Lower lobe of right lung (tissue), 2 donors: ENCODE measurements around the gene PHF12. TPM values are rescaled to one million over a fixed set of nuclear protein-coding genes. Genes with fewer than 3 reads are reported as not detected.

Source experiments
- ATAC-seq, 2 donors: fragments of 200-7000 bp; cut with Tn5 transposase; one replicate each; pipeline ENCODE4 v1.9.1; 2020 to 2022; ENCODE audit warnings: mild to moderate bottlenecking in 2 of 2, moderate library complexity in 2 of 2
- DNase-seq: peaks from one replicate; pipeline ENCODE4 v3.0.0-alpha.2; 2020
- H3K27ac ChIP-seq: fragments of 200-600 bp; one replicate; pipeline ENCODE4 v1.8.0; 2022
- H3K27me3 ChIP-seq: fragments of 200-600 bp; one replicate; pipeline ENCODE4 v1.8.0; 2022; ENCODE audit warnings: low read depth
- H3K36me3 ChIP-seq: fragments of 200-600 bp; one replicate; pipeline ENCODE4 v1.8.0; 2022; ENCODE audit warnings: mild to moderate bottlenecking
- H3K4me1 ChIP-seq: fragments of 200-600 bp; one replicate; pipeline ENCODE4 v1.8.0; 2022
- H3K4me3 ChIP-seq: fragments of 200-600 bp; one replicate; pipeline ENCODE4 v1.8.0; 2022; ENCODE audit warnings: mild to moderate bottlenecking
- H3K9me3 ChIP-seq: fragments of 200-600 bp; one replicate; pipeline ENCODE4 v1.8.0; 2022
- intact Hi-C: fragments of 100-400 bp; cut with DNase I; formaldehyde crosslinking; loops from one replicate; pipeline ENCODE4 v1.11.0; 2022
- total RNA-seq: library from RNA; stranded (reverse); fragmentation: NEBNext Ultra II Directional; extraction: Animal tissue kit (Norgen Biotek cat#: 25700); gene quantifications from one replicate; pipeline ENCODE4 v1.2.1, GENCODE V29; 2021
- TF ChIP-seq, protein P1 (sequence below): fragments of 200-600 bp; IDR thresholded peaks from one replicate; pipeline ENCODE4 v1.8.0; 2022; ENCODE audit warnings: antibody characterized with exemption, mild to moderate bottlenecking
- donor health status: DM: no; HTN: yes; CAD: no; lungs with severe emphysema.

PHF12 gene
- total RNA-seq, 1 donor from 2014 or later, result 36.2 TPM

DNA sequence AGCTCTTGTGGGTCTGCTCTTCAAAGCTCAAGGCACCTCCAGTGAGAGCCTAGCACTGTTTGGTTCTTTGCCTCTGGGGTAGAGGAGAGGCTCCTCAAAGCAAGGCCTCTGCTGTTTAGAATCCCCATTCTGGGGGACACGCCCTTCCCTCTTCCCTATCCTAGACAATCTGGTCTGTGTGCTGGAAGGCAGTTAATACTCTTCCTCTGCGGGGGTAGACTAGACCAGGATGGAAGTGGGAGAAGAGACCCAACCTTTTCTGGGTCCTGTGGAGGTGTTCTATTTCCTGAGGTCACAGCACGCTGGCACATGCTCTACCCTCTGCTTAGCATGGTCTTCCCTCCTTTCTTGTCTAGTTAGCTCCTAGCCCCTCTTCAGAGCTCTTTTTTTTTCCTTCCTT is 88.8 kb downstream of the PHF12 start:
- Histone ChIP-seq H3K27ac (no peak overlapping the region), H3K4me1 (peaks cover 5% of the 10 kb centered on the region), H3K27me3 (no peaks in the 10 kb centered on the region), H3K9me3 (no peaks in the 10 kb centered on the region), H3K36me3 (peaks cover 38% of the 10 kb centered on the region), H3K4me3 (no peak overlapping the region)
- intact Hi-C loops, result no loop called here
- no peak for DNase-seq
- ATAC-seq, result no peak
- TF ChIP-seq, protein P1, sequence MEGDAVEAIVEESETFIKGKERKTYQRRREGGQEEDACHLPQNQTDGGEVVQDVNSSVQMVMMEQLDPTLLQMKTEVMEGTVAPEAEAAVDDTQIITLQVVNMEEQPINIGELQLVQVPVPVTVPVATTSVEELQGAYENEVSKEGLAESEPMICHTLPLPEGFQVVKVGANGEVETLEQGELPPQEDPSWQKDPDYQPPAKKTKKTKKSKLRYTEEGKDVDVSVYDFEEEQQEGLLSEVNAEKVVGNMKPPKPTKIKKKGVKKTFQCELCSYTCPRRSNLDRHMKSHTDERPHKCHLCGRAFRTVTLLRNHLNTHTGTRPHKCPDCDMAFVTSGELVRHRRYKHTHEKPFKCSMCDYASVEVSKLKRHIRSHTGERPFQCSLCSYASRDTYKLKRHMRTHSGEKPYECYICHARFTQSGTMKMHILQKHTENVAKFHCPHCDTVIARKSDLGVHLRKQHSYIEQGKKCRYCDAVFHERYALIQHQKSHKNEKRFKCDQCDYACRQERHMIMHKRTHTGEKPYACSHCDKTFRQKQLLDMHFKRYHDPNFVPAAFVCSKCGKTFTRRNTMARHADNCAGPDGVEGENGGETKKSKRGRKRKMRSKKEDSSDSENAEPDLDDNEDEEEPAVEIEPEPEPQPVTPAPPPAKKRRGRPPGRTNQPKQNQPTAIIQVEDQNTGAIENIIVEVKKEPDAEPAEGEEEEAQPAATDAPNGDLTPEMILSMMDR, result no peak

DNA sequence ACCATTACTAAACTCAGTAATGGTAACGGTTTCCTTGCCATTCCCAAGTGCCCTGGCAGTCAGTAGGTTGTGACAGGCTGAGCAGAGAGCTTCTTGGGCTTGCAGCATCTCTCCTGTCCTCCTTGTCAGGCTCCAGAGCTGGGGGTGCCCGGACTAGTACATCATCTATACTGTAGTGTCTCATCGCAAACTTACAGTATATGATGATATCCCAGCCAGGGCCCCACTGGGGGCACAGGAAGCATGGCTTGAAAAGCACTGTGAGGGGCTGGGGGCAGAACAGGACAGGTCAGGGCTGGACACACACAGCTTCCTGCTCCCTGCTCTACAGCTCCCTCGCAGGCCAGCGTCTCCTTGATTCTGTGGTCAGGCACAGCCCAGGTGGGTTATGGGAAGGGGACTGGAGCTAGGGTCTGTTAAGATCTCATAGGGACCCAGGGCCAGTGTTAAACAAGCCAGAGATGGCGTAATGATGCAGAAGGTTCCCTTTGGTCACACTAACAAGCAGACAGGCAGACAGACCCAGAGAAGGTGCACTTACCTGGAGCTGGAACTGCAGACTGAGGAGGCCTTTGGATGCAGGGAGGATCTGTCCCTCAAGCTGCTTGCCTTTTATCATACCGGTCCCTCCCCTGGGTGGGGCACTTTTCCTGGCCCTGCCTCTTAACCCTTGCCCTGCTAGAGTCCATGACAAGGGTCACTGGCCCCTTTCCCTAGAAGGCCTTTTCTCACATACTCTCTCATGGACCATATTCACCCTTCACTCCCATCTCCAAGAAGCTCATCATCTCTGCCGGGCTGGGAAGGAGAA is 89.7 kb downstream of the PHF12 start:
- Histone ChIP-seq H3K4me1 (peaks cover 5% of the 10 kb centered on the region), H3K27me3 (no peaks in the 10 kb centered on the region), H3K27ac (no peak overlapping the region), H3K9me3 (no peaks in the 10 kb centered on the region), H3K36me3 (peaks cover 48% of the 10 kb centered on the region), H3K4me3 (no peak overlapping the region)
- DNase-seq, result no peak
- ATAC-seq, result no peak
- TF ChIP-seq, protein P1, result no peak
- intact Hi-C loops, result no loop called here

DNA sequence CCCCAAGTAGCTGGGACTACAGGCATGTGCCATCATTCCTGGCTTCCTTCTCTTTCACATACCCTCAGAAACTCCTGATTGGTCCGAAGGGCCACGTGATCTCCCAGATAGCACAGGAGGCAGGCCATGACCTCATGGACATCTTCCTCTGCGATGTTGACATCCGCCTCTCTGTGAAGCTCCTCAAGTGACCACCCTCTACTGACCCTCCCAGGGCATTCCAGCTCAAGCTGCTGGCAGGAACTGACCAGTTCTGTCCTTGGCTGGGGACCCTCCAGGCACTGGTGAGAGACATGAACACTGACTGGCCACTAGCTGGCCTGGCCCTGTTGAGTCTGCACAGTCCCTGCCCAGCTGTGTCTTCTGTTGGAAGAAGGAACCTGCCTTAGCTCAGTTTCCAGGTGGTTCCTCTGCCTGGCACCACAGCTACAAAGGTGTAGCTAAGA is 90.9 kb downstream of the PHF12 start:
- H3K27me3 ChIP-seq, result no peaks in the 10 kb centered on the region
- no peaks in the 10 kb centered on the region for H3K9me3 ChIP-seq
- no peak overlapping the region for H3K4me3 ChIP-seq
- H3K36me3 ChIP-seq, result peaks cover 53% of the 10 kb centered on the region
- intact Hi-C loops, result no loop called here
- H3K27ac ChIP-seq, result no peak overlapping the region
- ATAC-seq, result no peak
- TF ChIP-seq, protein P1, result no peak
- DNase-seq, result no peak
- H3K4me1 ChIP-seq, result peaks cover 7% of the 10 kb centered on the region

GRCh38 chr17:28858801-28859355 is 92.4 kb downstream of the PHF12 start:
- H3K9me3 ChIP-seq, result no peaks in the 10 kb centered on the region
- peaks cover 53% of the 10 kb centered on the region for H3K36me3 ChIP-seq
- H3K4me3 ChIP-seq, result no peak overlapping the region
- H3K4me1 ChIP-seq, result peaks cover 16% of the 10 kb centered on the region
- TF ChIP-seq, protein P1, result no peak
- intact Hi-C loops, result no loop called here
- H3K27me3 ChIP-seq, result no peaks in the 10 kb centered on the region
- ATAC-seq (no peak), DNase-seq (peak; percentile 3)
- no peak overlapping the region for H3K27ac ChIP-seq

GRCh38 chr17:28857905-28858800 is 93.2 kb downstream of the PHF12 start:
- no peak for ATAC-seq
- DNase-seq, result peak; percentile 12
- intact Hi-C loops, result no loop called here

More at GRCh38 chr17:28857905-28858800, 93.2 kb downstream of the PHF12 start:
- Histone ChIP-seq H3K27ac (no peak overlapping the region), H3K4me1 (peaks cover 16% of the 10 kb centered on the region), H3K9me3 (no peaks in the 10 kb centered on the region), H3K4me3 (no peak overlapping the region), H3K27me3 (no peaks in the 10 kb centered on the region), H3K36me3 (peaks cover 53% of the 10 kb centered on the region)
- TF ChIP-seq, protein P1, result no peak
